SK-N-SH (cell line): ENCODE results near the gene RNF215.

Experiments
- EP300 ChIP-seq, 2 experiments: IDR thresholded peaks; 2 replicates each; pipeline versions ENCODE4 v1.4.0 to v1.6.1; 2012; ENCODE audit warnings: borderline replicate concordance in 1 of 2, low read depth in 1 of 2, low read length in 1 of 2
- JUND ChIP-seq: IDR thresholded peaks from 2 replicates; pipeline ENCODE4 v1.4.0; 2012
- MEF2A ChIP-seq: IDR thresholded peaks from 2 replicates; pipeline ENCODE4 v1.4.0; 2012; ENCODE audit warnings: low read depth, borderline replicate concordance
- POLR2AphosphoS5 ChIP-seq: IDR thresholded peaks from 2 replicates; pipeline ENCODE4 v1.6.1; 2012; ENCODE audit warnings: low read depth, low read length
- RAD21 ChIP-seq: IDR thresholded peaks from 2 replicates; pipeline ENCODE4 v1.6.1; 2012; ENCODE audit warnings: mild to moderate bottlenecking, low read length
- SMC3 ChIP-seq: IDR thresholded peaks from 2 replicates; pipeline ENCODE4 v1.6.1; 2012; ENCODE audit warnings: low read depth, low read length, improper control_type of control experiment
- TCF12 ChIP-seq: IDR thresholded peaks from 2 replicates; pipeline ENCODE4 v1.4.0; 2012
- TEAD4 ChIP-seq: IDR thresholded peaks from 2 replicates; pipeline ENCODE4 v1.4.0; 2012; ENCODE audit warnings: mild to moderate bottlenecking, borderline replicate concordance; ENCODE audit not compliant: insufficient read depth
- YY1 ChIP-seq: IDR thresholded peaks from 2 replicates; pipeline ENCODE4 v1.4.0; 2012; ENCODE audit warnings: low read depth, mild to moderate bottlenecking
- TF ChIP-seq, protein P1 (sequence below): fragments of 200-600 bp; sonication (generic); IDR thresholded peaks from 2 replicates; pipeline ENCODE4 v1.6.1; 2017; ENCODE audit warnings: antibody characterized with exemption, mild to moderate bottlenecking, moderate library complexity
- TF ChIP-seq, protein P2 (sequence below): IDR thresholded peaks from 2 replicates; pipeline ENCODE4 v1.6.1; 2012; ENCODE audit warnings: mild to moderate bottlenecking, low read depth, low read length, moderate library complexity

DNA sequence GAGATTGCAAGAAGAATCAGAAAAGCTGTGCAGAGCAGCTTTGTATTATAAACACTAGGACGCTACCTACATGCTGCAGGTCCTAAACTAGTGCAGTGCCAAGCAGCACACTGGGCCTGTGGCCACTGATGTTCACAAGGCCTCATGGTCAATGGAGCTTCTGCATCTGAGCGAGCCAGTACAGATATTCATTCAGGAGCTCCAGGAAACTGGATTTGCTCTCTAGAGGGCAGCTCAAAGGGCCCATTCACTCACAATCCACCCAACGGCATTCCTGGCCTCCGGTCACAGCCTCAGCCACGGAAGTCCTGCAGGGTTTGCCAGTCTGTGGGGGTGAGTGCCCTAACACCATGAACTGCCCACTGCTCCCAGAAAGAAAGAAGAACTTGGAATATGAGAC lies 54.7 kb downstream of the RNF215 start:
- no peak for TF ChIP-seq SMC3
- TF ChIP-seq POLR2AphosphoS5: no peak
- TF ChIP-seq, protein P1, sequence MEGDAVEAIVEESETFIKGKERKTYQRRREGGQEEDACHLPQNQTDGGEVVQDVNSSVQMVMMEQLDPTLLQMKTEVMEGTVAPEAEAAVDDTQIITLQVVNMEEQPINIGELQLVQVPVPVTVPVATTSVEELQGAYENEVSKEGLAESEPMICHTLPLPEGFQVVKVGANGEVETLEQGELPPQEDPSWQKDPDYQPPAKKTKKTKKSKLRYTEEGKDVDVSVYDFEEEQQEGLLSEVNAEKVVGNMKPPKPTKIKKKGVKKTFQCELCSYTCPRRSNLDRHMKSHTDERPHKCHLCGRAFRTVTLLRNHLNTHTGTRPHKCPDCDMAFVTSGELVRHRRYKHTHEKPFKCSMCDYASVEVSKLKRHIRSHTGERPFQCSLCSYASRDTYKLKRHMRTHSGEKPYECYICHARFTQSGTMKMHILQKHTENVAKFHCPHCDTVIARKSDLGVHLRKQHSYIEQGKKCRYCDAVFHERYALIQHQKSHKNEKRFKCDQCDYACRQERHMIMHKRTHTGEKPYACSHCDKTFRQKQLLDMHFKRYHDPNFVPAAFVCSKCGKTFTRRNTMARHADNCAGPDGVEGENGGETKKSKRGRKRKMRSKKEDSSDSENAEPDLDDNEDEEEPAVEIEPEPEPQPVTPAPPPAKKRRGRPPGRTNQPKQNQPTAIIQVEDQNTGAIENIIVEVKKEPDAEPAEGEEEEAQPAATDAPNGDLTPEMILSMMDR: no peak
- no peak for TF ChIP-seq RAD21
- no peak for TF ChIP-seq MEF2A
- no peak for TF ChIP-seq TCF12
- TF ChIP-seq TEAD4: no peak
- no peak for TF ChIP-seq EP300 (IDR thresholded peaks at IDR 0.05; ENCODE audit: borderline replicate concordance in 1 of 2, low read depth in 1 of 2, low read length in 1 of 2)
- no peak for TF ChIP-seq JUND
- TF ChIP-seq, protein P2, sequence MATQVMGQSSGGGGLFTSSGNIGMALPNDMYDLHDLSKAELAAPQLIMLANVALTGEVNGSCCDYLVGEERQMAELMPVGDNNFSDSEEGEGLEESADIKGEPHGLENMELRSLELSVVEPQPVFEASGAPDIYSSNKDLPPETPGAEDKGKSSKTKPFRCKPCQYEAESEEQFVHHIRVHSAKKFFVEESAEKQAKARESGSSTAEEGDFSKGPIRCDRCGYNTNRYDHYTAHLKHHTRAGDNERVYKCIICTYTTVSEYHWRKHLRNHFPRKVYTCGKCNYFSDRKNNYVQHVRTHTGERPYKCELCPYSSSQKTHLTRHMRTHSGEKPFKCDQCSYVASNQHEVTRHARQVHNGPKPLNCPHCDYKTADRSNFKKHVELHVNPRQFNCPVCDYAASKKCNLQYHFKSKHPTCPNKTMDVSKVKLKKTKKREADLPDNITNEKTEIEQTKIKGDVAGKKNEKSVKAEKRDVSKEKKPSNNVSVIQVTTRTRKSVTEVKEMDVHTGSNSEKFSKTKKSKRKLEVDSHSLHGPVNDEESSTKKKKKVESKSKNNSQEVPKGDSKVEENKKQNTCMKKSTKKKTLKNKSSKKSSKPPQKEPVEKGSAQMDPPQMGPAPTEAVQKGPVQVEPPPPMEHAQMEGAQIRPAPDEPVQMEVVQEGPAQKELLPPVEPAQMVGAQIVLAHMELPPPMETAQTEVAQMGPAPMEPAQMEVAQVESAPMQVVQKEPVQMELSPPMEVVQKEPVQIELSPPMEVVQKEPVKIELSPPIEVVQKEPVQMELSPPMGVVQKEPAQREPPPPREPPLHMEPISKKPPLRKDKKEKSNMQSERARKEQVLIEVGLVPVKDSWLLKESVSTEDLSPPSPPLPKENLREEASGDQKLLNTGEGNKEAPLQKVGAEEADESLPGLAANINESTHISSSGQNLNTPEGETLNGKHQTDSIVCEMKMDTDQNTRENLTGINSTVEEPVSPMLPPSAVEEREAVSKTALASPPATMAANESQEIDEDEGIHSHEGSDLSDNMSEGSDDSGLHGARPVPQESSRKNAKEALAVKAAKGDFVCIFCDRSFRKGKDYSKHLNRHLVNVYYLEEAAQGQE: no peak
- TF ChIP-seq YY1: no peak
